ENCODE measurements around the gene PRKG1.
"Not testable (repeated sequence)": the region's sequence is repeated elsewhere in the genome, so short reads cannot be mapped to it uniquely, and the experiment has no call there.

PRKG1 gene

DNA sequence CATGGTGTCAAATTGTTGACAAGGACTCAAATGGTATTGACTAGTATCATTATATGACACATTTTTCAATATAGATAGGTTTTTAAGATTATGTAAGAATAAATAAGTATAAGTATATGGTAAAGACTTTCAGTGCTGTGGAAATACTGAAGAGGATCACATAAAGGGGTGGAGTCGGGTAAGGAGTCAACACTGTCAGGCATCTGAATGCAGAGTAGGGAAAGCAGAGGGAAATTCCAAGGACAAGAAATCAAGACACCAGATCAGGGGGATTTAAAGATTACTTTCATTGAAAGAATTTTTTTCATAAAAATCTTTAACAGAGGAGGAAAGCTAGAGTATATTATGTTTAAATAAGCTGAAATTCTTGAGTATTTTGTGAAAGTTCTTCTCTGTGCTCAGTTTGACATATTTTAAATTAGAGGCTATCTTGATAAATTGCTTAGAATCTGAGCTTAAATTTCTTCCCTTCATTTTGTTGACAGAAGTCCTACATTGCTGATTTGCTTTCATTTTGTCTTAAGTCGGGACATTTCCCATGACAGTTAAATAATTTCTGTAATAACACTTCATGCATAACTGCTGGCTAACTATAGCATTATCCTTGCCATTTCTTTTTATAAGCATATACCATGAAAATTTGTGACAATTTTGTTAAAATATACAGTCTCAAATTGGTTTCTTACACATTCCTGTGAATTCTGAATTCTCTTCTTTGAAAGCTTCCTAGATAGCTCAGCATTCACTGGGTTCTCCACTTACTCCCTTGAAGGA lies 244.3 kb downstream of the PRKG1 start:
- DNase-seq (no peak), ATAC-seq (no peak)
- Mint-ChIP-seq H3K27me3 (no peaks in the 10 kb centered on the region), H3K27ac (no peak overlapping the region), H3K4me3 (no peak overlapping the region), H3K4me1 (no peaks in the 10 kb centered on the region), H3K9me3 (no peaks in the 10 kb centered on the region)

DNA sequence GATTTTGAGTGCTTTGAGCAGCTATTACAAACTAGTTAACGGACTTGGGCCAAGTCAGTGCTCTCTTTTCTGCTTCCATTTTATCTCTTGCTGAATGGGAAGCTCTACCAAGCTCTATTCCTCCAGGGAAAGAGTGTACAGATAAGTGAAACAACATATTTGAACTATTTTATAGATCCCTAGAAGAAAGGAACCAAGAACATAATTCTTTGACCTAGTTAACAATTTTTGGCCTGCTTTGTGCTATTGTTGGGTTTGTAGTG lies 244.8 kb downstream of the PRKG1 start:
- Mint-ChIP-seq H3K27ac (no peak overlapping the region), H3K27me3 (no peaks in the 10 kb centered on the region), H3K4me1 (no peaks in the 10 kb centered on the region), H3K4me3 (no peak overlapping the region), H3K9me3 (no peaks in the 10 kb centered on the region)
- no peak for ATAC-seq
- DNase-seq: no peak

DNA sequence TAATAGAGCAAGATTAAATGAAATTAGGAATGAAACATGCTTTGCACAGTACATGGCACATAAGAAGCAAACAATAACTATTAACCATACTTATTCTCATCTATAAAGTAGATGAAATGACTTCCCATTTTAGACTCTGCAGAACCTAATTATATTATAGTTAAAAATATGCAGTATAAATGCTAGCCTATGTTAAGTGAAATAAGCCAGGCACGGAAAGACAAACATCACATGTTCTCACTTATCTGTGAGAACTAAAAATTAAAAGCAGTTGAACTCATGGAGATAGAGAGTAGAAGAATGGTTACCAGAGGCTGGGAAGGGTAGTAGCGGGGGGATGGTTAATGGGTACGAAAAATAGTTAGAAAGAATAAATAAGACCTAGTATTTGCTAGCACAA lies 247.0 kb downstream of the PRKG1 start:
- Mint-ChIP-seq H3K4me3 (no peak overlapping the region), H3K9me3 (peaks cover 0 to 3% of the 10 kb centered on the region in 2 donors), H3K27ac (no peak overlapping the region), H3K27me3 (no peaks in the 10 kb centered on the region), H3K4me1 (no peaks in the 10 kb centered on the region)
- DNase-seq (no peak), ATAC-seq (no peak)

DNA sequence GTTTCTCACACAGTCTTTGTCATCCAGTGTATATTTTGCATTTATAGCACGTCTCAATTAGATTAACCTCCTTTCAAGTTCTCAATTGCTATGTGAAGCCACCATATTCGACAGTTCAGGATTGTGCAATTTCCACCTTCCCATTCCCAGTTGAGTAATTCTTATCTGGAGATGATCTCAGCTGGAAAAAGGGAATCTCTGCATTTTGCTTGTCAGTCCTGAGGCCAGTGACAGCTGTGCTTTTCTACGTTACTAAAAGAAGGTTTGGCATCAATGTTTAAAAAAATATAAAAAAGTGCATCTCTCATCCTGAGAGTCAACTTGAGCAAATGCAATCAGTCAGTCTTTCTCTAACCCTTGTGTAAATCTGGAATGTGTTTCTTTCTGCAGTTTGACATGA lies 247.7 kb downstream of the PRKG1 start:
- Mint-ChIP-seq H3K4me1 (no peaks in the 10 kb centered on the region), H3K4me3 (no peak overlapping the region), H3K27me3 (no peaks in the 10 kb centered on the region), H3K27ac (no peak overlapping the region), H3K9me3 (peaks cover 0 to 3% of the 10 kb centered on the region in 2 donors)
- ATAC-seq (no peak), DNase-seq (no peak)

DNA sequence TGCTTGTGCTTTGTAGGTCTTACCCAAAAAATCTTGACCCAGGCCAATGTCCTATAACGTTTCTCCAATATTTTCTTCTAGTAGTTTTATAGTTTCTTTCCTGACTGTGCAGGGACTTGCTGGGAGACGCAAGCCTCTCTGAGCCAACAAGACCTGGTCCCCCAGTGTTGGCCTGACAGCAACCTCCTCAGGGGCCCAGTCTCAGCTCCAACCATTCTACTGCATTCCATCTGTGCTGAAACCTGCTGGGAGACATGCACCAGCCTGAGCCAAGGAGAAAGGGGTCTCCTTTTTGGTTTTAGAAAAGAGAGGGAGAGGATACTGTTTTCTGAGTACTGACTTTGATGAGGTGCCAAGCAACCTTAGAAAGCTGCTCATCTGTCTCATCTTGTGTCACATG lies 251.4 kb downstream of the PRKG1 start:
- no peak for ATAC-seq

DNA sequence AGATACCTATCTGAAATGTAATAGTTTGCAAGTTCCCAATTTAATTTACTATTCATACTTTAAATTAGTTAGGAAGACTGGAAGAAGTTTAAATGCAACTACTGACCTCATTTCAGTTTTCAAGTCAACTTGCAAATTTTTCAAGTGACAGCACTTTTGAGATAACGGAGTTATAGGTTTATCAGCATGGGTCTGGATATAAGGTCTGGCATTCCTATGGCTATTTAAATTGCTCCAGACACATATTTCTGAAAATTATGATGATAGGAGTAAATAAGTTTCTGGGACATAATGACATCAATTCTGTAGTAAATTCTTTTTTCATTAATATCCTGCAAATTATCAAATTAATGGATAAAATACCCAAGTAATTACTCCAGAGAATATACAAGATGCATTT lies 251.9 kb downstream of the PRKG1 start:
- H3K9me3 Mint-ChIP-seq: peaks cover 0 to 3% of the 10 kb centered on the region in 2 donors
- H3K27ac Mint-ChIP-seq: no peak overlapping the region
- no peaks in the 10 kb centered on the region for H3K4me1 Mint-ChIP-seq
- no peaks in the 10 kb centered on the region for H3K27me3 Mint-ChIP-seq
- no peak overlapping the region for H3K4me3 Mint-ChIP-seq
- no peak for DNase-seq
- ATAC-seq: no peak

More for the DNA sequence above, 251.4 kb downstream of the PRKG1 start:
- Mint-ChIP-seq H3K4me1 (no peaks in the 10 kb centered on the region), H3K27ac (no peak overlapping the region), H3K9me3 (peaks cover 0 to 3% of the 10 kb centered on the region in 2 donors), H3K4me3 (no peak overlapping the region), H3K27me3 (no peaks in the 10 kb centered on the region)
- DNase-seq: no peak

DNA sequence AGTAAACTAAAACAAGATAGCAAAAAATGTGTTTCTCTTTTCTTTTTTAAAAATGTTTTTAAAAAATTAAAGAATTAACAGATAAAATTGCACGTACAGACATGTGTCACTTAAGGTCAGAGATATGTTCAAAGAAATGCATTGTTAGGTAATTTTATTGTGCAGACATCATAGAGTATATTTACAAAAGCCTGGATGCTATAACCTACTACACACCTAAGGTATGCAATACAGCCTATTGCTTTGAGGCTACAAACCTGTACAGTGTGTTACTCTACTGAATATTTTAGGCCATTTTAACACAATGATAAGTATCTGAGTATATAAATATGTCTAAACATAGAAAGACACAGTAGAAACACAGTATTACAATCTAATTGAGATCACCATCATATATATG lies 253.1 kb downstream of the PRKG1 start:
- Mint-ChIP-seq H3K27me3 (no peaks in the 10 kb centered on the region), H3K4me3 (no peak overlapping the region), H3K4me1 (no peaks in the 10 kb centered on the region), H3K27ac (no peak overlapping the region), H3K9me3 (peaks cover 0 to 3% of the 10 kb centered on the region in 2 donors)
- no peak for DNase-seq
- ATAC-seq: no peak

DNA sequence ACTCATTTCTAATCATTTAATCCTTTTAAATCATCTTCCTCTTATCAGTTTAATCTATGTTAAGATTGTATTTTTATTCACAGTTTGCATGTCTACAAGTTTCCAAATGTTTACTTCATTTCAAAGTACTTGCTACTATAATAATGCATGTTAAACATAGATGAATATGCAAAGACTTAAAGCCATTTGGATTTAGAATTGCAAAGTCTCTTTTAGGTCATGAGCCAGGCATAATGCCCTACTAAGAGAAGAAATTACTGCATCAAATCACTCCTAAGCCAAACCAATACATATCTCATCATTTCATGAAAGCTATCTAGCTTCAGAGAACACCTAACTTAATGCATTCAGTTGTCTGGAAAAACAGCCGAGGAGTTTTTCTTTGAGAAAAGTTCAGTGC lies 266.1 kb downstream of the PRKG1 start:
- Mint-ChIP-seq H3K27me3 (no peaks in the 10 kb centered on the region), H3K4me1 (no peaks in the 10 kb centered on the region), H3K27ac (no peak overlapping the region), H3K9me3 (no peaks in the 10 kb centered on the region), H3K4me3 (no peak overlapping the region)
- ATAC-seq: no peak
- no peak for DNase-seq

DNA sequence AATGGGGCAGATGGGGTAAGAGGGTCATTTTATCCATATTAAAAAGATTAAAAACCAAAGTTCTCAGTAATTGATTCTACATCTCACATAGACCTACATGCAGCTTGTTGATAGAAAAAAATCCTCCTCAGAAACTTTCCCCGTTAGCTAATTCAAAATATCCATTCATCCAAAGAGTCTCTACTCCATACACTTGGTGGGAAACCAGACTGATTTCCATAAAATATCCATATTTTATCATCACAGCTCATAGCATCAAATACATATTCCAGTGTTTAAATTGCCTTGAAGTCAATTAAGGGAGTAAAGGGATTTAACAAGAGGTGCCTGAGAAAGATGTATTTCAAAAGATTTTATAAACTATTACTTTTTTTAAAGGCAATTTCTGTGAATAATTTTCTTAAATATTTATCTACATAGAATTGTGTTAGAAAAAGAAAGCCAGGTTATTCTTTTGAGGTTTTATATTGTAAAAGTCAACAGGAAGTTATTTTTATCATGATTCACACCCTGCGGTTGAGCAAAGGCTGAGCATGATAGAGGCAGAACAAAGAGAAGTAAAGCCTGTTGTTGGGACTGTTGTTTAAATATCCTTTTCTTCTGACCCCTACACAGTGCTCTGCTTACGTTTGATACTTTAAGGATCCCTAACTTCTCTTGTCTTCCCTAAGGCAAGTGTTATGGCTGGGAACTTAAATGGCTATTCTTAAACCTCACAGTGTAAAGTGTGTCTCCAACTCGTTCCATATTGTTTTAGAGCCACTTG lies 266.7 kb downstream of the PRKG1 start:
- Mint-ChIP-seq H3K4me3 (no peak overlapping the region), H3K27ac (no peak overlapping the region), H3K9me3 (no peaks in the 10 kb centered on the region), H3K27me3 (no peaks in the 10 kb centered on the region), H3K4me1 (no peaks in the 10 kb centered on the region)
- no peak for DNase-seq
- no peak for ATAC-seq

DNA sequence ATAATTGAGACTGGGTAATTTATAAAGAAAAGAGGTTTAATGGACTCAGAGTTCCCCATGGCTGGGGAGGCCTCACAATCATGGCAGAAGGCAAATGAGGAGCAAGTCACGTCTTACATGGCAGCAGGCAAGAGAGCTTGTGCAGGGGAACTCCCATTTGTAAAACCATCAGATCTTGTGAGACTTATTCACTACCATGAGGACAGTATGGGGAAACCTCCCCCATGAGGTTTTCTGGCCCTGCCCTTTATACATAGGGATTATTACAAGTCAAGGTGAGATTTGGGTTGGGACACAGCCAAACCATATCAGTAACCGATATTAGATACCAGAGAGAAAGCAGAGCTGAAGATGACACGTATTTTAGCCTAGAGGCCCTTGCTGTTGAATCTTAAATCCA lies 267.5 kb downstream of the PRKG1 start:
- H3K4me1 Mint-ChIP-seq, ATAC-seq, H3K9me3 Mint-ChIP-seq, H3K27me3 Mint-ChIP-seq, H3K4me3 Mint-ChIP-seq, H3K27ac Mint-ChIP-seq, DNase-seq: not testable (repeated sequence)

DNA sequence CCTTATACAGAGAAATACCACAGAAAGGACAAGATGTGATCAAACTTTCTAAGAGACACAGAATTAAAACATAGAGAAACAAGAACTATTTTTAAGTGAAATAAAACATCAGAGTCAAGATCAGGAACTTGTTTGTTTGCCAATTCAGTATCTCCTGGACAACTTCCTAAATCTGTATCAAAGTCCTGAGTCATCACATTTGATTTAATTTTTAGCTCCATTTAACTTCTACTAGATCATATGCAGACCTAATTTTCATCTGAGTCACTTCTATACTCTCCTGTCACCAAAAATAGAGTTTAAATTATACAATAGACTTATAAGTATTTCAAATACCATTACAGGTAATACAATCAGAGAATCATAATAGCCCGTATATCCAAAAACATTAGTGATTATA lies 268.1 kb downstream of the PRKG1 start:
- Mint-ChIP-seq H3K27me3 (no peaks in the 10 kb centered on the region), H3K4me3 (no peak overlapping the region), H3K9me3 (no peaks in the 10 kb centered on the region), H3K27ac (no peak overlapping the region), H3K4me1 (no peaks in the 10 kb centered on the region)
- ATAC-seq: no peak
- DNase-seq: no peak

DNA sequence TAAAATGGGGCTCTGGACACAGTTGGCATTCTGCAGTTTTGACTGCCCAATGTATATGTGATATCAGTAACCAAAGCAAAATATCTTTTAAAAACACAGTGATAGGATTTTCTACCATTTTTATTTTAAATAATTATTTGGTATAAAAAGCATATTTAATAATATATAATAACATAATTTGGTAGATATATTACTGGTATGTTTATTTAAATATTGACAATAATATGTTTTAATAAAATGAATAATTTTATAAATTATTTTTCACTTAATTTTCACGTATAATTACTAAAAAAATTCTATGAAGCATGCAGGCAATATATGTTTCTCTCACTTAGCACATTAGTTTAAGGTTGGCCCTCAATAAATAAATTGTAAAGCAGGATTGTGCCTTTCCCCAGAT lies 269.1 kb downstream of the PRKG1 start:
- ATAC-seq (no peak), DNase-seq (no peak)
- no peaks in the 10 kb centered on the region for H3K4me1 Mint-ChIP-seq
- no peaks in the 10 kb centered on the region for H3K9me3 Mint-ChIP-seq
- no peaks in the 10 kb centered on the region for H3K27me3 Mint-ChIP-seq
- no peak overlapping the region for H3K4me3 Mint-ChIP-seq
- no peak overlapping the region for H3K27ac Mint-ChIP-seq

DNA sequence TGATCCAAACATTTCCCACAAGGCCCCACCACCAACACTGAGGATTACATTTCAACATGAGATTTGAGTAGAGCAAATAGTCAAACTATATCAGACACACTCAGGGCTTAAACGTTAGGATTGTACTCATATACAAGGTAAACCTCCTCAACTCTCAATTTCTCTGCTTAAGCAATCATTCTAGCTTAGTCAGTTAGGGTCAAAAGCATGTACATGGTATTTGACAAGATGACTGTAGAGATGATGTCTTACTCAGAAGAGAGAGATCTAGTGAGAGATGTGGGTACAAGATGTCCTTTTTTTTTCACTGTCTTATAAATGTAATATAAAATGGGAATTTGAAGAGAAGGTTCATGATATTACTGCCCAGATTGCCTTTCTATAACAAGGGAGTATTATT lies 270.1 kb downstream of the PRKG1 start:
- Mint-ChIP-seq H3K4me3 (no peak overlapping the region), H3K4me1 (no peaks in the 10 kb centered on the region), H3K9me3 (no peaks in the 10 kb centered on the region), H3K27me3 (no peaks in the 10 kb centered on the region), H3K27ac (no peak overlapping the region)
- no peak for DNase-seq
- ATAC-seq: no peak

DNA sequence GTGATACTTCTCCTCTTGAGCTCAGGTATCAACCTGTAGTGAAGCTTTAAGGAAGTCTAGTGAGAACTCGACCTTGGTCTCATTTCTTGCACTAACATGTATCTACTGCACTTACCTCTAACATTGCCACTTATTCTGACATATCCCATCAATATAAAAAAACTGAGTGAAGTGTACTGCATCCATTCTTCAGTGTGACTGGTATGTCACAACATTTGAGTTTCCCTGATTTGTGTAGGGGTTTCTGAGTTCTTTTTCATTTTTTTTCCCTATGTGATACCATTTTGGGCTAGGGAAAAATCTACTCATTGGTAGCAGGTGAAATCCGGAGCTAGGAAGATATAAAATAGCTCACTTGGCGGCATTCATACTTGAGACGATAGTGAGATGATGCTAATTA lies 274.3 kb downstream of the PRKG1 start:
- Mint-ChIP-seq H3K27me3 (no peaks in the 10 kb centered on the region), H3K4me3 (no peak overlapping the region), H3K27ac (no peak overlapping the region), H3K9me3 (peaks cover 4 to 8% of the 10 kb centered on the region in 2 donors), H3K4me1 (no peaks in the 10 kb centered on the region)
- ATAC-seq (no peak), DNase-seq (no peak)

DNA sequence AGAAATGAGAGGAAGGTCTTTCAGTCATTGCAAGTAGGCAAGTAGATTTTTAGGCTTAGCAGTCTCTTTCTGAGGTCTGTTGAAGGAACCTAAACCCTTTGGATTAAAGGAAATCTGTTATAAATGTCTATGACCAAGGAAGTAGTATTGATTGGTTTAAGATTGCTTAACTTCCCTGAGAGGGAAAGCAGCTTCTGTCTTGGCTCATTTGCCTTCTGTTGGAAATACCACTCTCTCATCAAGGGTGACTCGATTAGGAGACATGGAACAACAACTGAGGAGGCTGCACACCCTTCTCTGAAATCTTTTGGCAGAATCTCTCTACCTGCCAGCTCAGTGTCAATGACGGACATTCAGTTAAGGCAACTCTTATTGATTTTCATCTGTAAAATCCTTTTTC lies 282.9 kb downstream of the PRKG1 start:
- no peak for ATAC-seq
- Mint-ChIP-seq H3K27me3 (no peaks in the 10 kb centered on the region), H3K4me1 (no peaks in the 10 kb centered on the region), H3K27ac (no peak overlapping the region), H3K4me3 (no peak overlapping the region), H3K9me3 (peaks cover 4 to 8% of the 10 kb centered on the region in 2 donors)
- DNase-seq: no peak

DNA sequence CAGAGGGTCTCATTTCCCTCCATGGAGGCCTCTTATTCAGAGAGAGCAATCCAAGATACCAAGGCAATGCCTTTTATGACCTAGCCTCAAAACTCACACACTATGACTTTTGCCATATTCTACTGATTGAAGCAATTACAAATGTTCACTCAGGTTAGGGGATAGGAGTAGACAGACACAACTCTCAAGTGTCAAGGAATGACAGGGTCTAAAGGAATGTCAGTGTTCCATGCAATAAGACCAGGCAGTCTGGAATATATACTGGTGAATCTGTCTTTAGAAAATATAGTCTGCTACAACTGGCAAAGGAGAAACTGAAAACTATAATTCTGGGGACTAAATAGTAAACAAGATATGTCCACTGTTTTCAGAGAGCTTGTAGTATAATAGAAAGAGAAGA lies 283.9 kb downstream of the PRKG1 start:
- Mint-ChIP-seq H3K9me3 (no peaks in the 10 kb centered on the region), H3K4me1 (no peaks in the 10 kb centered on the region), H3K27me3 (no peaks in the 10 kb centered on the region), H3K4me3 (no peak overlapping the region), H3K27ac (no peak overlapping the region)
- DNase-seq: no peak
- ATAC-seq: no peak

DNA sequence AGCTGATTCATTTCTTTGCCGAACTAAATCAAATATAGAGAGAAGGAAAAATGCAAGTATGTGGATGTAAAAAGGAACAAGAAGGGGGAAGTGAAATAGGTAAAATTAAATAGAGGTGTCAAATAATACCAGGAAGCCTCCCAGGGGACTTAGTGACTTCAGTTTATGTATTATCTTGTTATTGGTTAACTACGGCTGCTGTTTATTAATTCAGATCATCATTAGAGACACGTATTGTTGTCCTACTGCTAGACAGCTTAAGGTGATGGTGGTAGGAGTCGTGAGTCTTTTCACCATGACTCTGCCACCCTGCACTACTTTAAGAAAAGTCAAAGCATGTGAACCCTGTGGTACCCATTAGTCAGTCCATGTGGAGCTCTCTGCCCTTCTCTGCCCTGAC lies 289.1 kb downstream of the PRKG1 start:
- H3K9me3 Mint-ChIP-seq: no peaks in the 10 kb centered on the region
- no peak overlapping the region for H3K27ac Mint-ChIP-seq
- no peak overlapping the region for H3K4me3 Mint-ChIP-seq
- ATAC-seq (no peak), DNase-seq (no peak)
- no peaks in the 10 kb centered on the region for H3K27me3 Mint-ChIP-seq
- no peaks in the 10 kb centered on the region for H3K4me1 Mint-ChIP-seq

All from stimulated activated naive CD8-positive, alpha-beta T cell treated with anti-CD3 and anti-CD28 coated beads, Interleukin-15, amount 100 ng/mL, for 72 hours (primary cell).